Kidney (tissue), 14 donors: Measurements from ENCODE around the gene SUGP2. TPM values are rescaled to one million over a fixed set of nuclear protein-coding genes. Genes with fewer than 3 reads are reported as not detected.

ENCODE experiments used
- DNase-seq, 5 donors: peaks; one replicate each; pipeline ENCODE4 v3.0.0-alpha.2; 2013 to 2020
- FAIRE-seq: peaks from 2 replicates; lab custom pipeline; 2012; peaks lifted over from hg19 to GRCh38; lab: Jason Lieb, UNC
- H3K27ac ChIP-seq, 2 donors: one replicate each; pipeline ENCODE4 v1.7.0; 2013; ENCODE audit warnings: low read depth in 2 of 2, low read length in 2 of 2, inconsistent platforms in 1 of 2
- H3K27me3 ChIP-seq: one replicate; pipeline ENCODE4 v1.7.1; 2013; ENCODE audit warnings: low read length, inconsistent platforms; ENCODE audit not compliant: control insufficient read depth, insufficient read depth
- H3K36me3 ChIP-seq, 3 donors: one replicate each; pipeline versions ENCODE4 v1.7.0 to v1.7.1; 2013; ENCODE audit warnings: low read length in 3 of 3, control low read depth in 1 of 3, inconsistent platforms in 1 of 3; ENCODE audit not compliant: insufficient read depth in 3 of 3, control insufficient read depth in 2 of 3
- H3K4me1 ChIP-seq, 3 donors: one replicate each; pipeline versions ENCODE4 v1.7.0 to v1.7.1; 2013; ENCODE audit warnings: low read length in 3 of 3, inconsistent platforms in 1 of 3, low read depth in 1 of 3; ENCODE audit not compliant: control insufficient read depth in 2 of 3, insufficient read depth in 2 of 3
- H3K4me3 ChIP-seq, 3 donors: one replicate each; pipeline versions ENCODE4 v1.7.0 to v1.8.1; 2013; ENCODE audit warnings: low read length in 3 of 3, control low read depth in 1 of 3, inconsistent platforms in 1 of 3
- H3K9ac ChIP-seq, 3 donors: one replicate each; pipeline versions ENCODE4 v1.7.0 to v1.7.1; 2013; ENCODE audit warnings: low read length in 3 of 3, control low read depth in 1 of 3, inconsistent platforms in 1 of 3
- H3K9me3 ChIP-seq, 3 donors: one replicate each; pipeline versions ENCODE4 v1.7.0 to v1.7.1; 2013; ENCODE audit warnings: low read length in 3 of 3, control low read depth in 1 of 3, inconsistent platforms in 1 of 3; ENCODE audit not compliant: control insufficient read depth in 2 of 3, insufficient read depth in 1 of 3
- CTCF ChIP-seq: IDR thresholded peaks from 3 replicates; pipeline ENCODE4 v1.5.1; 2012; ENCODE audit warnings: mild to moderate bottlenecking, moderate library complexity, borderline replicate concordance; ENCODE audit not compliant: insufficient read depth; ENCODE audit errors: extremely low read depth
- intact Hi-C: fragments of 100-400 bp; cut with DNase I; formaldehyde crosslinking; loops from one replicate; pipeline ENCODE4 v1.11.1; 2022
- polyA plus RNA-seq: library from polyadenylated mRNA; stranded (reverse); fragments of 350-450 nt; fragmentation: Illumina TruSeq; extraction: RNeasy Lipid Tissue Mini Kit (QIAGEN cat#74804); gene quantifications from one replicate; pipeline ENCODE4 v1.2.3, GENCODE V29; 2014; ENCODE audit warnings: low read depth, low replicate concordance; ENCODE audit not compliant: insufficient read depth
- total RNA-seq: library from RNA; stranded (reverse); fragmentation: NEBNext Ultra II Directional; extraction: Animal tissue kit (Norgen Biotek cat#: 25700); gene quantifications from one replicate; pipeline ENCODE4 v1.2.1, GENCODE V29; 2021
- donor health status: control.
- donor health status: control.
- donor health status: control.
- donor health status: control.
- donor health status: control.
- donor health status: DM: yes; HTN: yes; CAD: no.
- donor health status: Normal renal cell carcinoma (clear cell type).

SUGP2 gene
- total and polyA plus RNA-seq, 2 donors from 2014 or later = 47.5 to 74.1 TPM

- peak within 1 kb of the TSS; percentile 81 for H3K27ac ChIP-seq
- peak within 1 kb of the TSS; percentile 62 to 88 (median 73) for H3K4me3 ChIP-seq
- TF ChIP-seq CTCF = no peak
- DNase-seq (peak; percentile 100), FAIRE-seq (peak; percentile 98)
- intact Hi-C loops = no loop called here
- H3K9me3 ChIP-seq = no peaks in the 10 kb centered on the region
- no peaks in the 10 kb centered on the region for H3K36me3 ChIP-seq
- H3K9ac ChIP-seq = peak within 1 kb of the TSS; percentile 57 to 79 (median 70)
- H3K4me1 ChIP-seq = peaks cover 0 to 25% (median 23%) of the 10 kb centered on the region in 3 donors
- H3K27me3 ChIP-seq = no peaks in the 10 kb centered on the region
These were observed 30.1 kb upstream of the SUGP2 start, which contains the start of gene SLC25A42 for GRCh38 chr19:19063183-19064097. TSS of gene SLC25A42 (plus strand) at chr19:19063994. CDS start at chr19:19096125, 32,131 bp downstream.

- Histone ChIP-seq H3K9ac (peak overlapping the region in 2 of 3 donors; percentile 52 to 70), H3K4me1 (peaks cover 0 to 28% (median 25%) of the 10 kb centered on the region in 3 donors), H3K4me3 (peak overlapping the region; percentile 62 to 65 (median 63)), H3K27me3 (no peaks in the 10 kb centered on the region), H3K36me3 (no peaks in the 10 kb centered on the region), H3K9me3 (no peaks in the 10 kb centered on the region), H3K27ac (peak overlapping the region in 1 of 2 donors; percentile 51)
- peak in 3 of 5 donors; percentile 64 to 68 (median 67) for DNase-seq
- no peak for TF ChIP-seq CTCF
- intact Hi-C loops = no loop called here
- FAIRE-seq = no peak
These were observed 29.3 kb upstream of the SUGP2 start for GRCh38 chr19:19062454-19063182.

- Histone ChIP-seq H3K9me3 (no peaks in the 10 kb centered on the region), H3K4me3 (no peak overlapping the region), H3K9ac (no peak overlapping the region), H3K27me3 (no peaks in the 10 kb centered on the region), H3K36me3 (no peaks in the 10 kb centered on the region), H3K4me1 (peaks cover 0 to 28% (median 22%) of the 10 kb centered on the region in 3 donors), H3K27ac (peak overlapping the region; percentile 51 to 67)
- DNase-seq = no peak
- FAIRE-seq = no peak
- intact Hi-C loops = no loop called here
- TF ChIP-seq CTCF = no peak
These were observed 28.2 kb upstream of the SUGP2 start for GRCh38 chr19:19061506-19061905.
